ENCODE results near the gene ZNF134.

The ZNF134 gene

GRCh38 chr19:57613941-57614743, at the start of gene ZNF134:
TSS of gene ZNF134 (plus strand) at chr19:57614242. CDS start at chr19:57619469, 5,227 bp downstream.
- DNase-seq: peak; percentile 82

GRCh38 chr19:57566396-57567265, 47.4 kb upstream of the ZNF134 start:
- no peak for DNase-seq

- DNase-seq: no peak
Observed at GRCh38 chr19:57570707-57571106, 43.3 kb upstream of the ZNF134 start.

- DNase-seq: no peak
Observed at GRCh38 chr19:57572415-57572947, 41.6 kb upstream of the ZNF134 start.

GRCh38 chr19:57576661-57577060, 37.4 kb upstream of the ZNF134 start:
- DNase-seq: no peak

- DNase-seq: peak; percentile 92
Observed at GRCh38 chr19:57578487-57579205, 35.4 kb upstream of the ZNF134 start, which contains the start of gene ZNF416. TSS of gene ZNF416 (minus strand) at chr19:57578911. CDS start at chr19:57578704, 207 bp downstream.

- no peak for DNase-seq
Observed at GRCh38 chr19:57583104-57583520, 30.9 kb upstream of the ZNF134 start.

GRCh38 chr19:57583521-57584416, 30.3 kb upstream of the ZNF134 start, which contains the start of gene ZIK1:
TSS of gene ZIK1 (plus strand) at chr19:57584145. CDS start at chr19:57584357, 212 bp downstream.
- DNase-seq: peak; percentile 79

- no peak for DNase-seq
Observed at GRCh38 chr19:57587529-57587928, 26.5 kb upstream of the ZNF134 start.

- no peak for DNase-seq
Observed at GRCh38 chr19:57599377-57599760, 14.7 kb upstream of the ZNF134 start.

GRCh38 chr19:57599761-57600383, 14.2 kb upstream of the ZNF134 start, which contains the start of gene ZNF530:
TSS of gene ZNF530 (plus strand) at chr19:57599885. CDS start at chr19:57604346, 4,461 bp downstream.
- peak; percentile 72 for DNase-seq

- DNase-seq: no peak
Observed at GRCh38 chr19:57606931-57607330, 7.1 kb upstream of the ZNF134 start.

- DNase-seq: no peak
Observed at GRCh38 chr19:57611113-57611512, 2.9 kb upstream of the ZNF134 start.

- DNase-seq: no peak
Observed at GRCh38 chr19:57615346-57615745, 1.3 kb downstream of the ZNF134 start.

GRCh38 chr19:57620673-57621348, 6.8 kb downstream of the ZNF134 start:
- no peak for DNase-seq

- DNase-seq: no peak
Observed at GRCh38 chr19:57623091-57623490, 9.0 kb downstream of the ZNF134 start.

GRCh38 chr19:57632987-57633831, 19.2 kb downstream of the ZNF134 start, which contains the start of gene ZNF211:
TSS of gene ZNF211 (plus strand) at chr19:57633168. CDS start at chr19:57633347, 179 bp downstream.
- DNase-seq: peak; percentile 80

- DNase-seq: no peak
Observed at GRCh38 chr19:57633832-57634131, 19.7 kb downstream of the ZNF134 start.

- DNase-seq: no peak
Observed at GRCh38 chr19:57637379-57637778, 23.3 kb downstream of the ZNF134 start.

Data from activated CD4-positive, alpha-beta T cell treated with anti-CD3 and anti-CD28 coated beads for 1 hour (primary cell).